Ectodermal cell (in vitro differentiated cells): Measurements from ENCODE around the gene NDUFB4.

Source experiments
- H3K27ac ChIP-seq: 2 replicates; pipeline ENCODE4 v1.7.0; 2013; ENCODE audit warnings: mild to moderate bottlenecking, low read depth, low read length; ENCODE audit not compliant: insufficient read depth, poor library complexity, severe bottlenecking
- H3K27me3 ChIP-seq: 2 replicates; pipeline ENCODE4 v1.7.0; 2013; ENCODE audit warnings: mild to moderate bottlenecking, low read length; ENCODE audit not compliant: insufficient read depth, control insufficient read depth, poor library complexity, severe bottlenecking
- H3K36me3 ChIP-seq: one replicate; pipeline ENCODE4 v1.7.0; 2013; ENCODE audit warnings: low read length; ENCODE audit not compliant: control insufficient read depth, insufficient read depth
- H3K4me1 ChIP-seq: one replicate; pipeline ENCODE4 v1.7.0; 2013; ENCODE audit warnings: low read length; ENCODE audit not compliant: control insufficient read depth, insufficient read depth
- H3K4me3 ChIP-seq: 2 replicates; pipeline ENCODE4 v1.7.0; 2013; ENCODE audit warnings: low read depth, low read length, control low read depth; ENCODE audit not compliant: insufficient read depth
- H3K9me3 ChIP-seq: 2 replicates; pipeline ENCODE4 v1.7.0; 2013; ENCODE audit warnings: mild to moderate bottlenecking, low read length, moderate library complexity; ENCODE audit not compliant: control insufficient read depth
- WGBS, 2 experiments: methylation state at CpG; one replicate each; pipeline ENCODE4 v1.1.7; 2013; ENCODE audit warnings: missing lambda C conversion rate in 2 of 2; 5-methylcytosine and 5-hydroxymethylcytosine counted together

The NDUFB4 gene

DNA sequence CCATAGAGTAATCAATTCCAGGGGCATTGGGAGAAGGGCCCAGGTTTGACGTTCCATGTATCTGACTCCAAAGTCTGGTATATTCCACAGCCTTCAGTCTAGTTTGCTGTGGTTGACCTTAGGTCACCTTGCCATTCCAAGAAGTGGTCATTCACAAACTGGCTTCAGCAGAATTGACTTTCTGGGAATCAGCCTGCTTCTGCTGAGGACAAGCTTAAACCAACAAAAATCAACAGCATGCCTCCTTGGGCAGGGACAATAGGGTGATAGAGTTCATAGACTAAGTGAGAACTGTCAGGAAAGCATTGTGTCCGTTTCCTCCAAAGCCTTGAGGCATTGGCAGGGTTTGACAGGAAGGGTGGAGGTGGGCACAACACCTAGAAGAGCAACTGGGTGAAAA is 24.1 kb upstream of the NDUFB4 start:
- no peak overlapping the region for H3K4me3 ChIP-seq
- WGBS, 2 experiments, result 84 to 92% methylated on average over 2 of the region's 2 CpGs

DNA sequence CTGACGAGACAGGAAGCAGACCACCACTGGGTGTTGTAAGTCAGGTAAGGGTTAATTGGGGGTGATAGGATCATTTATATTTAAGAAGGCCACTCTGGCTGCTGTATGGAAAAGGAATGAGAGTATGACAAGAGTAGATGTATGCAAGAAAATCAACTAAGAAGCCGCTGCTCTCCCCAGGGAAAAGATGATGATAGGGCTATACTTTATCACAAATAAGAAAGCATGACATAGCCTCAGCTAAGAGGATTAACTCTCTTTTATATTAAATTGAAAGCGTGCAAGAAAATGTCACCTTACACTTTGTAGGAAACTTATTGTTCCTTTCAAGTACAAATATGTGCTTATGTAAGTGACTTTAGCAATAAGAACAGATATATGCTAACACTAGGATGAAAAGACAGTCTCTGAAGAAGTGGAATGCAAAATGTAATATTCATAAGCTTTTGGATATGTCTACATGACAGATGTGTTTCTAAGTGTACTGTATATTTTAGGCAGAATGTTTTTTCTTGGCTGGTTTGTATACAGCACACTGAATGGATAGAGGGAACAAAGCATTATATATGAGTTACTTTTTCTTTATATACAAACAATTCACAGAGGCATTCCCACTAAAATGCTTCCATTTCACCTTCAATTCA is 8.7 kb upstream of the NDUFB4 start:
- WGBS, 2 experiments, result 93 to 94% methylated on average over 1 to 3 of the region's 3 CpGs
- Histone ChIP-seq H3K27me3 (no peaks in the 10 kb centered on the region), H3K4me1 (no peaks in the 10 kb centered on the region), H3K9me3 (no peaks in the 10 kb centered on the region), H3K27ac (no peak overlapping the region), H3K4me3 (no peak overlapping the region), H3K36me3 (no peaks in the 10 kb centered on the region)

More for the DNA sequence above, 24.1 kb upstream of the NDUFB4 start:
- no peak overlapping the region for H3K27ac ChIP-seq
- no peaks in the 10 kb centered on the region for H3K9me3 ChIP-seq
- no peaks in the 10 kb centered on the region for H3K27me3 ChIP-seq
- peaks cover 21% of the 10 kb centered on the region for H3K4me1 ChIP-seq
- no peaks in the 10 kb centered on the region for H3K36me3 ChIP-seq

DNA sequence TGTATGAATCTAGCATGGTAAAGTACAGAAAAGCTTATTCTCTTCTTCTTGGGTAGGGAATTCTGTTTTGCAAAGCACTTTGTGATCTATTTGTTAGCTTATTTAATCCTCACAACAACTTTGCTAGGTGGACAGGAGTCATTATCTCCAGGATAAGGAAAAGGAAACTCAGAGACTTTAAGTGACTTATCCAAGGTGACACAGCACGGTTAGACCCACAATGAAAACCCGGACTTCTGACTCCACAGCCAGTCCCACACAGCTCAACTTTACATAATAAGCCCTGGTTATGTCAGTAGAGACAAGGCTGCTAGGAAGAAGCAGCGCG is 384 bp upstream of the NDUFB4 start:
- no peak overlapping the region for H3K27ac ChIP-seq
- WGBS, 2 experiments, result 0 to 1% methylated on average over 4 of the region's 4 CpGs
- H3K4me3 ChIP-seq, result peak overlapping the region; percentile 98

DNA sequence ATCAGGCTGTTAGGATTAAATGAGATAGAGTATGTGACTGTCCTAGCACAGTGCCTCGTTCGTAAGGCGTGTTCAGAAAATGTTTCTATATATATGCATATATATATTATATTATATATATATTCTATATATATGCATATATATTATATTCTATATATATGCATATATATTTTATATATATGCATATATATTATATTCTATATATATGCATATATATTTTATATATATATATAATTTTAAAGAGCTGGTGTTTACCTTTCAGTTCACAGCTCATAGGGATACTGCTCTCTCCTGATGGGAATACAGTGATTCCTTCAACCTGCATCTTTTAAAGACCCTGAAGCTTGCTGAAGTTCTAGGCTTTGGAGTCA is 702 bp downstream of the NDUFB4 start:
- no peak overlapping the region for H3K27ac ChIP-seq
- H3K27me3 ChIP-seq, result no peaks in the 10 kb centered on the region
- no peaks in the 10 kb centered on the region for H3K9me3 ChIP-seq
- peaks cover 25% of the 10 kb centered on the region for H3K36me3 ChIP-seq
- peak overlapping the region; percentile 98 for H3K4me3 ChIP-seq
- WGBS, 2 experiments, result 20% methylated on average over 1 of the region's 3 CpGs; no CpG with 5 or more reads in 1 of the 2 experiments
- peaks cover 5% of the 10 kb centered on the region for H3K4me1 ChIP-seq

More for the DNA sequence above, 384 bp upstream of the NDUFB4 start:
- Histone ChIP-seq H3K9me3 (no peaks in the 10 kb centered on the region), H3K27me3 (no peaks in the 10 kb centered on the region), H3K4me1 (peaks cover 5% of the 10 kb centered on the region), H3K36me3 (peaks cover 22% of the 10 kb centered on the region)

DNA sequence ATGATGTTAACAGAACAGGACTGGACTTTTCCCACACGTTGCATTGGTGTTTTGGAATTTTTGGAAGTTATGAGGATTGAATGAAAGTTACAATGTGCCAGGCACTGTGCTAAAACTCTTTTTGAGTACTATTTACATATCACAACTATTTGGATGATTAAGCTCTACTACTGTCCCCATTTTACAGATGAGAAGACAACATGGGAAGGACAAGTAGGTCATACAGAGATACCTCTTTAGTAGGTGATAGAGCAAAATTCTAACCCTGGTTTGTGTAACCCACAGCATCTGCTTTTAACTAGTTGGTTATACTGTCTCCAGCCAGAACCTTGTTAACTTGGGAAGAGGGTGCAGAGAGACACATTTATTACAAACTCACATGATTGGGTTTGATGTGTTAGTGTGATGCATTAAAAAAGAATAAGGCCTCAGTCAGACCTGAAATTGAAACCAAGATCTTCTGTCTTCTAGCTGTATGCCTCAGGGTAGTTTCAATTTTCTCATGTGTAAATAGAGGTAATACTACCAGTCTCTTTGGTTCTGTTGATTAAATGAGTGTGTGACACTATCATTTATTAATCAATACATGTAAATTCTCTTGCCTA is 1.4 kb downstream of the NDUFB4 start:
- no peaks in the 10 kb centered on the region for H3K27me3 ChIP-seq
- 79 to 94% methylated on average over 1 of the region's 1 CpG for WGBS, 2 experiments
- H3K4me3 ChIP-seq, result peak overlapping the region; percentile 98
- peaks cover 25% of the 10 kb centered on the region for H3K36me3 ChIP-seq
- peaks cover 5% of the 10 kb centered on the region for H3K4me1 ChIP-seq
- H3K27ac ChIP-seq, result no peak overlapping the region
- no peaks in the 10 kb centered on the region for H3K9me3 ChIP-seq

DNA sequence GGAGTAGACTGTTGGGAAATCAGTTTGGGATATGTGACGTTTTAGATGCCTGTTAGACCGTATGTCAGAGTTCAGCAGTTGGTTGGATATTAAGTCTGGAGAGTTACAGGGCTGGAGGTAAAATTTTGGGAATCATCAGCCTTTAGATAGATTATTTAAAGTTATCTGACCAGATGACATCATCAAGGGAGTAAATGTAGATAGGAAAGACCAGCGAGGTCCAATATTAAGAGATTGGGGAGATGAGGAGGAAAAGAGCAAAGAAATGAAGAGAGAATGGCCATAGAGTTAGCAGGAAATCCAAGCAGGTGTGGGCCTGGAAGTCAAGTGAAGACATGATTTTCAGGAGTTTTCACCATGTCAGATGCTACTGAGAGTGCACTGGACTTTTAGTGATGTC is 3.1 kb downstream of the NDUFB4 start:
- H3K36me3 ChIP-seq, result peaks cover 25% of the 10 kb centered on the region
- 61 to 62% methylated on average over 3 of the region's 3 CpGs for WGBS, 2 experiments
- peaks cover 5% of the 10 kb centered on the region for H3K4me1 ChIP-seq
- no peaks in the 10 kb centered on the region for H3K9me3 ChIP-seq
- H3K27ac ChIP-seq, result no peak overlapping the region
- H3K27me3 ChIP-seq, result no peaks in the 10 kb centered on the region
- H3K4me3 ChIP-seq, result no peak overlapping the region

DNA sequence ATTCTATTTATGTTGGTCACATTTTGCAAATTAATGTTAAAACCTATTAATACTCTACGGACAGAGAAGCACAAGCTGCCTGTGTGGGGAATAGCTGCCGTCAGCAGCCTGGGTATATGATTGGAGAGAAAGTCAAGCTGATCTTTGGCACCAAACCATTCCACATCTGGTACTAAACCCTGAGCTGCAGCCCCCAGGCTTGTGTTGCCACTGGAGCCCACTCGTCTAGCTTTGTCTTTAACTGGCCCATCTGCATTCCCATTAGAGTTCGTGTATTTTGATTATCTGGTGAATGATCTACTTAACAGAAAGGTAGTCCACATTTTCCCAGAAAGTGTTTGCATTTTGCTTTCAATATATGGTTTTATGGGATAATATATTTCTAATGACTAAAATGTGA is 5.4 kb downstream of the NDUFB4 start:
- peaks cover 25% of the 10 kb centered on the region for H3K36me3 ChIP-seq
- 95 to 96% methylated on average over 4 of the region's 4 CpGs for WGBS, 2 experiments
- no peaks in the 10 kb centered on the region for H3K9me3 ChIP-seq
- H3K27me3 ChIP-seq, result no peaks in the 10 kb centered on the region
- H3K4me3 ChIP-seq, result no peak overlapping the region
- H3K4me1 ChIP-seq, result peaks cover 5% of the 10 kb centered on the region
- no peak overlapping the region for H3K27ac ChIP-seq

DNA sequence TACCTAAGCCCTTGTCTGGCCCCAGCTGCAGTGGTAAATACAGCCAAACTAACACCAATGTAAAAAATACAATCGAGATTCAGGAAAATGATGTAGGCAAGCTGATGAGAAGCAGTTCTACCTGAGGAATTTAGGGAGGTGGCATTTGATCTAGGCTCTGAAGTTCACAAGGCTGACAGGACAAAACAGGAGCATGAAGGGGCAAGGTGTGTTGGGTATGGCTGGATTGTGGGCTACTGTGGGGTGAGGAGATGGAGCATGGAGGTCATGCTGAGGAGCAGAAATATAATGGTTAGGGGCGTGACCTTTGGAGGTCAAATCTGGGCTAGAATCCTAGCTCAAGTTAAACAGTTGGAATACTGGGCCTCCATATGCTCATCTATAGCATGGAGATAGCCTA is 6.5 kb downstream of the NDUFB4 start:
- no peaks in the 10 kb centered on the region for H3K9me3 ChIP-seq
- no peaks in the 10 kb centered on the region for H3K27me3 ChIP-seq
- peaks cover 22% of the 10 kb centered on the region for H3K36me3 ChIP-seq
- H3K27ac ChIP-seq, result no peak overlapping the region
- peaks cover under 1% of the 10 kb centered on the region for H3K4me1 ChIP-seq
- 94% methylated on average over 2 of the region's 2 CpGs for WGBS, 2 experiments
- no peak overlapping the region for H3K4me3 ChIP-seq

DNA sequence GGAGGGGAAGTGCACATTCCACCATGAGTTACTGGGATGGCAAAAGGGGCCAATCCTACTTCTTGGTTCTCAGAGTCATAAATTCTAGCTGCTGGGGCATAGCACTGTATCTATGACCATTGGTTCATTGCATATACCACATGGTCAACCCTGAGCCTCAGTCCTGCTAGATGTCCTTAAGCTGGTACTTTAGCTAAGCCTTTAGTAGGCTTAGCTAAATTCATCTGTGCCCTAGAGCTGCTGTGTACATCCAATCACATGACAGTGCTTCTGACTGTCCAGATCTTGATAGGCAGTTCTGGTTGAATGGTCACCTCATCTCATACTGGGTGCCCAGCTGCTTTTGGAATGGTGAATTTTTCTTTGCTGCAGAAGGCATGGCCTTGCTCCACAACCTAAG is 8.2 kb downstream of the NDUFB4 start:
- H3K36me3 ChIP-seq, result peaks cover 8% of the 10 kb centered on the region
- no peaks in the 10 kb centered on the region for H3K9me3 ChIP-seq
- no peak overlapping the region for H3K27ac ChIP-seq
- H3K4me1 ChIP-seq, result no peaks in the 10 kb centered on the region
- no peak overlapping the region for H3K4me3 ChIP-seq
- no peaks in the 10 kb centered on the region for H3K27me3 ChIP-seq

DNA sequence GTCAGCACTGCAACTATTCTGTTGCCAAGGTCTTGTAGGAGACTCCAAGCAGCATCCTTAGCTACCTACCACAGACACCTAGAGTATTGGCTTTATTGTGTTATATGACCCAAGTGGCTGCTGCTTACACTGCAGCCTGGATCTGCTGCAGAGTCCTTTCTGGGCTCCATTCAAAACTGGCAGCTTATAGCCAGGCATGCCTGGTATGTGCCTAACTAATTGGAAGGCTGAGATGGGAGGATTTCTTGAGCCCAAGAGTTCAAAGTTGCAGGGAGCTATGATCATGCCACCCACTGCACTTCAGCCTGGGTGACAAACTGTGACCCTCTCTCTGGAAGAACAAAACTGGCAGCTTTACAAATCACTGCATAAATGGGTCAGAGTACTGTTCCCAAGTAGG is 8.6 kb downstream of the NDUFB4 start:
- Histone ChIP-seq H3K27me3 (no peaks in the 10 kb centered on the region), H3K9me3 (no peaks in the 10 kb centered on the region), H3K36me3 (peaks cover 4% of the 10 kb centered on the region), H3K4me3 (no peak overlapping the region), H3K27ac (no peak overlapping the region), H3K4me1 (no peaks in the 10 kb centered on the region)

DNA sequence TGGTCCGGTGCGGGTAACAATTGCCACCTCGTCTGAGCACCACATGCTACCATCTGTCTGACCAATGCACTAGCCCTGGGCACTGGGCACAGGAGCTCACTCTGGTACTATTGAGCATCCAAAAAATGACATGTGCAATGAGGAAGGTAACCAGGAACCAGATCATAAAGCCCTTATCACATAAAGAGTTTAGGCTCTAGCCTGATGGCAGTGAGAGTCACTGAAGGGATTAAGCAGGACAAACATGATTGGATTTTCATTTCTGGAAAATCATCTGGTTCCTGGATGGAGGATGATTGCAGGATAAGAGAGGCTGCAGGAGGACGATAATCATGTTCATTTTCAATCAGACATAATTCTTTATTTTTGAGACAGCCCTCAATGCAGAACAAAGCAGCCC is 12.4 kb downstream of the NDUFB4 start:
- 88 to 92% methylated on average over 3 to 4 of the region's 4 CpGs for WGBS, 2 experiments

More for the DNA sequence above, 12.4 kb downstream of the NDUFB4 start:
- Histone ChIP-seq H3K27ac (no peak overlapping the region), H3K9me3 (no peaks in the 10 kb centered on the region), H3K27me3 (no peaks in the 10 kb centered on the region), H3K4me1 (no peaks in the 10 kb centered on the region), H3K36me3 (no peaks in the 10 kb centered on the region), H3K4me3 (no peak overlapping the region)
